GM21381 (cell line): Measurements from ENCODE around the gene SMAD3.

Source experiments
- ATAC-seq: cut with Tn5 transposase; IDR thresholded peaks from one replicate; pipeline ENCODE4 v1.9.1; 2021; ENCODE audit warnings: mild to moderate bottlenecking, moderate library complexity; ENCODE audit not compliant: unreplicated experiment

SMAD3 gene

GRCh38 chr15:67156834-67157233, 91.4 kb downstream of the SMAD3 start:
- ATAC-seq: no peak

DNA sequence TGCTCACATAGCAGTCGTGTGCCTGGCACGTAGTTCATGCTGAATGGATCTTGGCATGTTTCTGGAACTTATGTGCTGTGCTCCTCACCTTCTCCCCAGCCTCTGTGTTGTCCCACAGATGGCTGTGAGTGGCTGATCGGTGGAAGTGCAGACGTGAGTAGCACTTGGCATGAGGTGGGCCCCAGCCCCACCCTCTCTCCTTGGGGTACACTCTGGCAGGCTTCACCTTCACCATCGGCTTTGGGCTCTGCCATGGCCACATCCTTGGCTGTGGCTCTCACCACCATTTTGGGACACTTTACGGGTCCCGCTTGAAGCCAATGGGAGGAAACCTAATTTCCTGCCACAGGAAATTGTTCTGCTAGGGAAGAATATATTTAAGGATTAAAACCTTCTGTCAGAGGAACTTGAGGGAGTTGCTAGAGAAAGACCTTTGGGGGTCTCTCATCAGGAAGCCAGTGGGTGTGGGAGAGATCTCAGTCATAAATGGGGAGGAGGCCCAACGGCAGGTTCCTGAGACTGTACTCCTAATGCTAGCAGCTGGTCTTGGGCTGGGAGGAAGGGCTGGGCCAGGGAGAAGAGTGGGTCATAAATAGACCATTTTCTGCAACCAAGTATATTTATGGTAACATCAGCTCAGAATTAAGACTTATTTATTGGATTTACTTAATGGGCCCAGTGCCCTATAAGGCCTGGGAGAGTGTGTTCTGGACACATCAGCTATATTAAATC, 92.3 kb downstream of the SMAD3 start:
- ATAC-seq: no peak

GRCh38 chr15:67158367-67158766, 93.0 kb downstream of the SMAD3 start:
- ATAC-seq: no peak

GRCh38 chr15:67161412-67161811, 96.0 kb downstream of the SMAD3 start:
- ATAC-seq: no peak

- no peak for ATAC-seq
These were observed 96.5 kb downstream of the SMAD3 start for GRCh38 chr15:67161881-67162280.

GRCh38 chr15:67163180-67163579, 97.8 kb downstream of the SMAD3 start:
- no peak for ATAC-seq

GRCh38 chr15:67164401-67164791, 99.0 kb downstream of the SMAD3 start:
- no peak for ATAC-seq

DNA sequence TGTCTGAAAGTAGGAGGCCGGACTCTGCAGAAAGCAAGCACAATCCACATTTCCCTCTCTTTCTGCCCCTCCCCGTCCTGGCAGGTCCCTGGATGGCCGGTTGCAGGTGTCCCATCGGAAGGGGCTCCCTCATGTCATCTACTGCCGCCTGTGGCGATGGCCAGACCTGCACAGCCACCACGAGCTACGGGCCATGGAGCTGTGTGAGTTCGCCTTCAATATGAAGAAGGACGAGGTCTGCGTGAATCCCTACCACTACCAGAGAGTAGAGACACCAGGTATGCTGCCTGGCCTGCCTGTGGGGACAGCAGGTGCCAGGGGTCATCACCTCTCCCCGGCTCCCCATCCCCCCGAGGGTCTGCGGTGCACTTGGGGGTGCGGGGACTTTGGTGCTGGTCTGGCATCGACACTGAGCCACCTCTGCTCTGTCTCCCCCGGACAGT, 99.4 kb downstream of the SMAD3 start:
- no peak for ATAC-seq

GRCh38 chr15:67165254-67166253, 100.2 kb downstream of the SMAD3 start:
- ATAC-seq: no peak

GRCh38 chr15:67166280-67167009, 101.0 kb downstream of the SMAD3 start:
- ATAC-seq: no peak

- ATAC-seq: no peak
These were observed 101.7 kb downstream of the SMAD3 start for GRCh38 chr15:67167091-67167490.

GRCh38 chr15:67168694-67169093, 103.3 kb downstream of the SMAD3 start:
- no peak for ATAC-seq

- no peak for ATAC-seq
These were observed 104.9 kb downstream of the SMAD3 start for GRCh38 chr15:67170143-67170925.

GRCh38 chr15:67171471-67171870, 106.1 kb downstream of the SMAD3 start:
- no peak for ATAC-seq

GRCh38 chr15:67172172-67172571, 106.8 kb downstream of the SMAD3 start:
- ATAC-seq: no peak

GRCh38 chr15:67173005-67173404, 107.6 kb downstream of the SMAD3 start:
- ATAC-seq: no peak

- no peak for ATAC-seq
These were observed 108.4 kb downstream of the SMAD3 start for GRCh38 chr15:67173786-67174185.

- ATAC-seq: no peak
These were observed 109.0 kb downstream of the SMAD3 start for GRCh38 chr15:67174446-67174845.

DNA sequence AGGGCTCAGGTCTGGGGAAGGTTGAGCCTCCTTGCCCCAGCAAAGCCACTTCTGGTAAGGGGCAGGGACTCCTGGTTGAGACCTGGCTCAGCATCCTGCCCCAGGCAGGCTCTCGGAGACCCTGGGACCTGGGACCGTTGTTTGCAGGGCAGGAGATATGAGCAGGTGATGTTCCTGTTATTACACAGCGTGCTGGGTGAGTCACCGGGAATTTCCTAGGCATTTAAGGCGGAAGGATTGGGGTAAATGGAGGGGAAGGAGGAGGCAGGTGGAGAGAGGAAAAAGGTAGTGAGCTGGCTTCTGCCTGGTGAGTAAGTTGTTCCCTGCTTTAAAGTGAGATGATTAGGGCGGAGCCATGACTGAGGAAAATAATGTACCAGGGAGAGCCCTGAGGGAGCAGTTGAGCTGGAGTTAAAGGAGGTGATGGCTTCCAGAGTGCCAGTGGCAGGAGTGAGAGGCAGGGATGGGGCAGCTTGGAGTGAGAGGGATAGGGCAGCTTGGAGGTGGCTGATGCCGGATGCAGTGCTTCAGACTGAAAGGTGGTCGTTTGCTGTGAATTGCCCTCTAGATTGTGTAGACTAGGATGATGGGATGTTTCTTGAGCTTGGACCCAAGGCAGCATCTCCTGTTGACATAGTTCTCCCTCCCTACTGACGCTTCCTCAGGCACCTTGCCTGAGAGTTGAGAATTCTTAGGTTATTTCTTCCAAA, 109.6 kb downstream of the SMAD3 start:
- ATAC-seq: no peak

GRCh38 chr15:67175643-67176071, 110.3 kb downstream of the SMAD3 start:
- no peak for ATAC-seq
